ENCODE data around the gene SMPDL3B.
"Not testable (repeated sequence)": the region's sequence is repeated elsewhere in the genome, so short reads cannot be mapped to it uniquely, and the experiment has no call there.

SMPDL3B gene

DNA sequence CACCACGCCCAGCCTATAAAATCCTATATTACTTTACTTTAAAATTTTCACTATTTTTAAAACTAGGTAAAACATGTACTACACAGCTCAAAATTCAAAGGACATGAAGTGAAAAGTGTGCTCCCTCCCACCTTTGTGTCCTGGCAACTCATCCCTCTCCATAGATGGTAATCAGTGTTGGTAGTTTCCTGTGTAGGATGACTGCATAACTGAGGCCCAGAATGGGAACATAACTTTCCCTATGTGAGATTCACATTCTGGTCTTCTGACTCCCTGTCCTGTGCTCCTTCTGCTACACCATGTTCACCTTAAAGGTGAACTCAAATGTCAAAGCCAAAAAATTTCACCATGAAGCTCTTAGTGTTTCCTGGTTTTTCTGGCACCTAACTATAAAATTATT lies 64.3 kb downstream of the SMPDL3B start:
- no peak overlapping the region for H3K4me3 ChIP-seq (ENCODE audit: low read depth in 1 of 2, low read length in 2 of 2)
- H3K27me3 ChIP-seq (ENCODE audit: control insufficient read depth in 1 of 2, insufficient read depth in 2 of 2, low read length in 2 of 2) = no peaks in the 10 kb centered on the region
- no peaks in the 10 kb centered on the region for H3K4me1 ChIP-seq (ENCODE audit: insufficient read depth, low read length)
- no peaks in the 10 kb centered on the region for H3K9me3 ChIP-seq (ENCODE audit: low read length)
- H3K9ac ChIP-seq (ENCODE audit: low read length) = no peak overlapping the region
- no peak overlapping the region for H3K27ac ChIP-seq (ENCODE audit: low read depth, low read length)
- H3K36me3 ChIP-seq (ENCODE audit: insufficient read depth, low read length) = peaks cover 33% of the 10 kb centered on the region

DNA sequence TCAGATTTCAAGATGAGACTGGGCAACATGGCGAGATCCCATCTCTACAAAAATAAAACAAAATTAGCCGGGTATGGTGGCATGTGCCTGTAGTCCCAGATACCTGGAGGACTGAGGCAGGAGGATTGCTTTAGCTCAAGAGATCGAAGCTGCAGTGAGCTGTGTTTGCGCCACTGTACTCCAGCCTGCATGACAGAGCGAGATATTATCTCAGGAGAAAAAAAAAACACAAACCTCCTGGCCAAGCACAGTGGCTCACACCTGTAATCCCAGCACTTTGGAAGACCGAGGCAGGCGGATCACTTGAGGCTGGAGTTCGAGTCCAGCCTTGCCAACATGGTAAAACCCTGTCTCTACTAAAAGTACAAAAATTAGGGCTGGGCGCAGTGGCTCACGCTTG lies 67.8 kb downstream of the SMPDL3B start:
- Histone ChIP-seq H3K4me1 (ENCODE audit: insufficient read depth, low read length) (no peaks in the 10 kb centered on the region), H3K36me3 (ENCODE audit: insufficient read depth, low read length) (peaks cover 17% of the 10 kb centered on the region), H3K27ac (ENCODE audit: low read depth, low read length) (no peak overlapping the region), H3K9ac (ENCODE audit: low read length) (no peak overlapping the region), H3K27me3 (ENCODE audit: control insufficient read depth in 1 of 2, insufficient read depth in 2 of 2, low read length in 2 of 2) (no peaks in the 10 kb centered on the region), H3K9me3 (ENCODE audit: low read length) (no peaks in the 10 kb centered on the region), H3K4me3 (ENCODE audit: low read depth in 1 of 2, low read length in 2 of 2) (no peak overlapping the region)

DNA sequence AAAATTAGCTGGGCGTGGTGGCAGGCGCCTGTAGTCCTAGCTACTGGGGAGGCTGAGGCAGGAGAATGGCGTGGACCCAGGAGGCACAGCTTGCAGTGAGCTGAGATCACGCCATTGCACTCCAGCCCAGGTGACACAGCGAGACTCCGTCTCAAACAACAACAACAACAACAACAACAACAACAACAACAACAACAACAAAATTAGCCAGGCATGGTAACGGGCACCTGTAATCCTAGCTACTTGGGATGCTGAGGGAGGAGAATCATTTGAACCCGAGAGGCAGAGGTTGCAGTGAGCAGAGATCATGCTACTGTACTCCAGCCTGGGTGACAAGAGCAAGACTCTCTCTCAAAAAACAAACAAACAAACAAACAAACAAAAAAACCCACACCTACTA lies 68.3 kb downstream of the SMPDL3B start:
- H3K36me3 ChIP-seq (ENCODE audit: insufficient read depth, low read length) = peaks cover 12% of the 10 kb centered on the region
- not testable (repeated sequence) for H3K4me3 ChIP-seq (ENCODE audit: low read depth in 1 of 2, low read length in 2 of 2); H3K4me1 ChIP-seq (ENCODE audit: insufficient read depth, low read length); H3K27ac ChIP-seq (ENCODE audit: low read depth, low read length); H3K9me3 ChIP-seq (ENCODE audit: low read length); H3K9ac ChIP-seq (ENCODE audit: low read length); H3K27me3 ChIP-seq (ENCODE audit: control insufficient read depth in 1 of 2, insufficient read depth in 2 of 2, low read length in 2 of 2)
